ENCODE data around the gene PRRT3. TPM values are rescaled to one million over a fixed set of nuclear protein-coding genes. Genes with fewer than 3 reads are reported as not detected.

PRRT3 gene
- polyA plus RNA-seq (2011; rRNA removed), result 3.4 and 4.2 TPM in 2 replicates
- 8.9 and 10.9 TPM in 2 replicates for polyA minus RNA-seq (2011; rRNA and poly(A)+ RNA removed)

DNA sequence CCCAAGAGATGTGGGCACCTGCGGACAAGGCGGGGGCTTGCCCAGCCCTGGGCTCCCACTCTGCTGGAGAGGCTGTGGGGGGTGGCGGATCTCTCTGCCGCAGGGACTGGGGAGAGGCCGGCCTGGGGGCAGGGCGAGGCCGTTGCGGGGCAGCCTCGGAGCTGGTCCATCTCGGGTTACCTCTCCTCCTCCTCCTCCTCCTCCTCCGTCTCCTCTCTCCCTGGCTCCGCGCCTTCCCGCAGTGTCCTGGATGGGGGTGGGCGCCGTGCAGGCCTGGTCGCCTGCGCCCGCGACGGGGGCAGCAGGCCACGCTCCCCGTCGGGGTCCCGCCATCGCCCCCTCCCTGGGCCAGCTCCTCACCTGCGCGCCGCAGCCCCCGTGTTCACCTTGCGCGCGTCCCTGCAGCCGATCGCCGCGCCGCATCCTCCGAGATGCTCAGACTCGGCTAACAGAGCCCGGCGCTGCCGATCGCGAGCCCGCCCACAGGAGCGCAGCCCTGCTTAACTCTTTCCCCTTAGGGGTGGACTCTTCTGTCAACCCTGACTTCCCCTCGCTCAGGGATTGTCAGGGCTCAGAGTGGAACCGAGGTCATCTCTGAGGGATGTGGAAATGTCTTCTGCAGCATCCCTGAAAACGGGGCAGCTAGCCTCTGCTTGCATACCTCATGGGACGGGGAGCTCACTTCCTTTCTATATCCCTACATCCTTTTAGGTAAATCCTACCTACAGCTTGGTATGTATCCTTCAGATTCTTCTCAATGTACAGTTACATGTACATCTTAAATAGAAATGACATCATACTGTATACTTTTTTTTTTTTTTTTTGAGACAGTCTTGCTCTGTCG, at the start of gene PRRT3:
PRRT3 (minus strand) TSS at position 447 of the 844 bp plus-strand sequence. CDS start 2,293 bp downstream, outside the sequence.
- Histone ChIP-seq H3K27me3 (ENCODE audit: control insufficient read depth, insufficient read depth, low read length) (no peaks in the 10 kb centered on the region), H3K4me3 (ENCODE audit: low read depth, low read length) (peak within 1 kb of the TSS; percentile 74), H3K27ac (ENCODE audit: low read depth, low read length) (no peak within 1 kb of the TSS), H3K9me3 (ENCODE audit: control insufficient read depth, insufficient read depth, low read length) (no peaks in the 10 kb centered on the region)
- CTCF ChIA-PET, result interaction anchor here (1.3 kb wide), 1 partner anchor 20 kb away, joined by 8 read pairs; the partner anchor contains the start of gene CRELD1
- POLR2A ChIA-PET, result no interaction called here
- no peak for DNase-seq (ENCODE audit: low read depth, low spot score)
- TF ChIP-seq, protein P1, sequence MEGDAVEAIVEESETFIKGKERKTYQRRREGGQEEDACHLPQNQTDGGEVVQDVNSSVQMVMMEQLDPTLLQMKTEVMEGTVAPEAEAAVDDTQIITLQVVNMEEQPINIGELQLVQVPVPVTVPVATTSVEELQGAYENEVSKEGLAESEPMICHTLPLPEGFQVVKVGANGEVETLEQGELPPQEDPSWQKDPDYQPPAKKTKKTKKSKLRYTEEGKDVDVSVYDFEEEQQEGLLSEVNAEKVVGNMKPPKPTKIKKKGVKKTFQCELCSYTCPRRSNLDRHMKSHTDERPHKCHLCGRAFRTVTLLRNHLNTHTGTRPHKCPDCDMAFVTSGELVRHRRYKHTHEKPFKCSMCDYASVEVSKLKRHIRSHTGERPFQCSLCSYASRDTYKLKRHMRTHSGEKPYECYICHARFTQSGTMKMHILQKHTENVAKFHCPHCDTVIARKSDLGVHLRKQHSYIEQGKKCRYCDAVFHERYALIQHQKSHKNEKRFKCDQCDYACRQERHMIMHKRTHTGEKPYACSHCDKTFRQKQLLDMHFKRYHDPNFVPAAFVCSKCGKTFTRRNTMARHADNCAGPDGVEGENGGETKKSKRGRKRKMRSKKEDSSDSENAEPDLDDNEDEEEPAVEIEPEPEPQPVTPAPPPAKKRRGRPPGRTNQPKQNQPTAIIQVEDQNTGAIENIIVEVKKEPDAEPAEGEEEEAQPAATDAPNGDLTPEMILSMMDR (IDR thresholded peaks at IDR 0.05; ENCODE audit: low read depth, low read length), result no peak

DNA sequence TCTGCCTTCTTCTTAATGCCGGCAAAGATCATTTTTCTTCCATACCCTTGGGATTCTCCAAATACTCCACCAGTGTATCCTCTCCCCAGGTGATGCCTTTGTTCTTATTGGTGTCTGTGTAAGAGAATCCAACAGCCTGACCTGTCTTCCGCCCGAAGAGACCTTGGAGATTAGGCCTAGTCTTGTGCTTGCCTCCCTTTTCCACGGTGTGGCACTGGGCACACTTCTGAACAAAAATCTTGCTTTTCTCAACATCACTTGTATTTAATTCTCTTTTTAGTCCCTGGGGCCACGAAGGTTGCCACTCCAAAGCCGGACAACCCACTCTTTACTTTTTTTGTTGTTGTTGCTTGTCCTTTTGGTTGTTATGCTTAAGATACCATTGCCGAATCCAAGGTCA, 48.5 kb upstream of the PRRT3 start:
- CTCF ChIA-PET, result interaction anchor here (0.6 kb wide), 1 partner anchor 82 kb away, joined by 4 read pairs; no protein-coding TSS in a partner anchor

DNA sequence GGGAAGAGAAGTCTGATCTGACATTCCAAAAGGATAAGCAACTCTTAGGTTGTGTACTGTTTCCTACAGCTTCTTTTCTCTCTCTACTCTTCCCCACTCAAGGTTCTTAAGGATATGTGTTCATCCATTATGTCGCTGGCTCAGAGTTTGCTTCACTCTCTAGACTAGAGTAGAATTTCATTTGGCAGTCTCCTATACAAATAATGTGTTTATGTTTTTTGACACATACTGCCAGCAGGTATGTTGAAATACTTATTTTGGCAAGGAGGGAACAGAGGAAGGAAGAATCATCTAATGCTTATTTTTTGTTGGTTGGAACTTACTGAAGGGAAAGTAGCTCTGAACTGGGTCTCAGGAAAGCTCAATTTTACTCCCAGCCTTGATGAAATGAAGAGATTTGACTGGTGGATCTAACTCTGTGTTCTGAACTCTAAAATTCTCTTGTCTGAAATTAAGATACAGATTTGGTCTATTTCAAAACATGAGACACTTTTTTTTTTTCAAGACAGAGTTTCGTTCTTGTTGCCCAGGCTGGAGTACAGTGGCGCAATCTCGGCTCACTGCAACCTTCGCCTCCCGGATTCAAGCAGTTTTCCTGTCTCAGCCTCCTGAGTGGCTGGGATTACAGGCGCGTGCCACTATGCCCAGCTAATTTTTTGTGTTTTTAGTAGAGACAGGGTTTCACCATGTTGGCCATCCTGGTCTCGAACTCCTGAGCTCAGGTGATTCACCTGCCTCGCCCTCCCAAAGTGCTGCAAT, 42.1 kb upstream of the PRRT3 start:
- Histone ChIP-seq H3K4me3 (ENCODE audit: low read depth, low read length) (no peak overlapping the region), H3K27ac (ENCODE audit: low read depth, low read length) (no peak overlapping the region), H3K27me3 (ENCODE audit: control insufficient read depth, insufficient read depth, low read length) (no peaks in the 10 kb centered on the region), H3K9me3 (ENCODE audit: control insufficient read depth, insufficient read depth, low read length) (no peaks in the 10 kb centered on the region)
- POLR2A ChIA-PET, result interaction anchor here (0.7 to 1.5 kb wide), 5 partner anchors 17 to 216 kb away, joined by 3 to 6 read pairs (median 5); no protein-coding TSS in a partner anchor
- TF ChIP-seq, protein P1 (IDR thresholded peaks at IDR 0.05; ENCODE audit: low read depth, low read length), result no peak
- DNase-seq (ENCODE audit: low read depth, low spot score), result no peak
- CTCF ChIA-PET, result interaction anchor here (1.0 kb wide), 1 partner anchor 12 kb away, joined by 3 read pairs; no protein-coding TSS in a partner anchor

More for the DNA sequence above, 48.5 kb upstream of the PRRT3 start:
- H3K4me3 ChIP-seq (ENCODE audit: low read depth, low read length), result no peak overlapping the region
- no peak for DNase-seq (ENCODE audit: low read depth, low spot score)
- TF ChIP-seq, protein P1 (IDR thresholded peaks at IDR 0.05; ENCODE audit: low read depth, low read length), result no peak
- no peak overlapping the region for H3K27ac ChIP-seq (ENCODE audit: low read depth, low read length)
- POLR2A ChIA-PET, result interaction anchor here (0.6 kb wide), 1 partner anchor 114 kb away, joined by 3 read pairs; no protein-coding TSS in a partner anchor
- no peaks in the 10 kb centered on the region for H3K9me3 ChIP-seq (ENCODE audit: control insufficient read depth, insufficient read depth, low read length)
- no peaks in the 10 kb centered on the region for H3K27me3 ChIP-seq (ENCODE audit: control insufficient read depth, insufficient read depth, low read length)

DNA sequence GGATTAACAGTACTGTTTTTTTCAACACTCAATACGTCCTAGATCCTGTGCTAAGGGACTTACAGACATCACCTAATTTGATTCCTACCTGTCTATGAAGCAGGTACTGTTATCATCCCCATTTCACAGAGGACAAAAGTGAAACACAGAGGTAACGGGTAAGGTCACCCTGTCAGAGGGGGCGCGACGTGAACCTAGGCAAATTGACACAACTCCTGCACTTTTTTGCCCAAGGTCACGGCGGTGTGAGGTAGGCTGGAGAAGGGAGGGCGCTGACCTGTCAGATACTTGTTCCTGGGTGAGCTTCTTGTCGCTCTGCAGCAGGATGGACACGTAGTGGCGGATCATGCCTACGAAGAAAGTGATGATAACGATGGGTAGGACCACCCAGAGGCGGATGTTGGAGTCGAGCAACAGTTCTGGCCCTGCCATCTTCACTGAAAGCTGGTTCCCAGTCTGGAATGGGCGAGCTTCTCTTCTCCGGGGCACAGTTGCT, 34.1 kb upstream of the PRRT3 start:
- ChIA-PET POLR2A (interaction anchor here (0.7 to 1.9 kb wide), 4 partner anchors 25 to 1473 kb away, joined by 3 to 11 read pairs (median 8); partner anchors contain the start of gene FANCD2), CTCF (interaction anchor here (1.2 kb wide), 1 partner anchor 40 kb away, joined by 4 read pairs; no protein-coding TSS in a partner anchor)
- Histone ChIP-seq H3K9me3 (ENCODE audit: control insufficient read depth, insufficient read depth, low read length) (no peaks in the 10 kb centered on the region), H3K27ac (ENCODE audit: low read depth, low read length) (peak overlapping the region; percentile 61), H3K27me3 (ENCODE audit: control insufficient read depth, insufficient read depth, low read length) (no peaks in the 10 kb centered on the region), H3K4me3 (ENCODE audit: low read depth, low read length) (peak overlapping the region; percentile 97)
- DNase-seq (ENCODE audit: low read depth, low spot score), result no peak
- TF ChIP-seq, protein P1 (IDR thresholded peaks at IDR 0.05; ENCODE audit: low read depth, low read length), result no peak
